Right lobe of liver (tissue), 6 donors: ENCODE data around the gene NPAS2. TPM values are rescaled to one million over a fixed set of nuclear protein-coding genes. Genes with fewer than 3 reads are reported as not detected.

Experiments
- ATAC-seq, 4 donors: fragments of 200-7000 bp; cut with Tn5 transposase; one replicate each; pipeline ENCODE4 v1.9.1; 2020; ENCODE audit warnings: mild to moderate bottlenecking in 4 of 4, moderate library complexity in 4 of 4
- DNase-seq, 3 donors: peaks; one replicate each; pipeline ENCODE4 v3.0.0-alpha.2; 2020
- H3K27ac ChIP-seq, 3 donors: fragments of 200-600 bp; one replicate each; pipeline ENCODE4 v1.8.0; 2022
- H3K27me3 ChIP-seq, 2 donors: fragments of 200-600 bp; one replicate each; pipeline ENCODE4 v1.8.0; 2022
- H3K36me3 ChIP-seq, 4 donors: fragments of 200-600 bp; sonication (generic) in 1 of 4; one replicate each; pipeline versions ENCODE4 v1.5.1 to v1.8.0; 2017 to 2022; ENCODE audit warnings: control low read depth in 1 of 4
- H3K4me1 ChIP-seq, 4 donors: fragments of 200-600 bp; sonication (generic) in 1 of 4; one replicate each; pipeline versions ENCODE4 v1.5.1 to v1.8.0; 2017 to 2022; ENCODE audit warnings: control low read depth in 1 of 4
- H3K4me3 ChIP-seq, 3 donors: fragments of 200-600 bp; one replicate each; pipeline ENCODE4 v1.8.0; 2022
- H3K9me3 ChIP-seq, 4 donors: fragments of 200-600 bp; sonication (generic) in 1 of 4; one replicate each; pipeline versions ENCODE4 v1.5.1 to v1.8.0; 2017 to 2022; ENCODE audit warnings: control low read depth in 1 of 4
- CTCF ChIP-seq, 4 donors: fragments of 200-600 bp in 3 of 4; fragments of 450-650 bp in 1 of 4; IDR thresholded peaks; one replicate each; pipeline versions ENCODE4 v1.5.1 to v1.8.0; 2016 to 2022; ENCODE audit warnings: antibody characterized with exemption in 4 of 4, mild to moderate bottlenecking in 2 of 4
- POLR2A ChIP-seq: fragments of 450-650 bp; IDR thresholded peaks from one replicate; pipeline ENCODE4 v1.6.1; 2017; ENCODE audit warnings: antibody characterized with exemption, mild to moderate bottlenecking
- WGBS: methylation state at CpG from one replicate; pipeline ENCODE4 v1.1.6; 2018; ENCODE audit warnings: low coverage, low lambda C conversion rate; ENCODE audit not compliant: insufficient coverage; ENCODE audit errors: missing lambda C conversion rate; 5-methylcytosine and 5-hydroxymethylcytosine counted together
- intact Hi-C, 2 donors: fragments of 100-400 bp; cut with DNase I; formaldehyde crosslinking; loops; one replicate each; pipeline versions ENCODE4 v1.11.2 to v1.14.1; 2022
- total RNA-seq, 6 experiments: library from RNA; depleted of rRNA in 2 of 6; stranded (reverse); fragments of >200 nt in 2 of 6; fragmentation: NEBNext Ultra II Directional in 3 of 6; extraction: Animal tissue kit (Norgen Biotek cat#: 25700) in 3 of 6; gene quantifications; one replicate each; pipeline versions ENCODE4 v1.1.0 to v1.2.4, GENCODE V29; 2016 to 2023
- donor health status: DM: no; HTN: yes; CAD: no.
- donor health status: DM: no; HTN: no; CAD: no.
- donor health status: DM: no; HTN: no; CAD: no.
- donor health status: DM: no; HTN: yes; CAD: no.
- donor health status: DM: no; HTN: yes; CAD: no.

Gene NPAS2
- total RNA-seq, 6 experiments from 2014 or later: 8.8 to 33.3 (median 24.5) TPM

GRCh38 chr2:100880730-100881129 lies 60.8 kb downstream of the NPAS2 start:
- ATAC-seq: no peak
- no peaks in the 10 kb centered on the region for H3K36me3 ChIP-seq
- no peaks in the 10 kb centered on the region for H3K27me3 ChIP-seq
- H3K27ac ChIP-seq: no peak overlapping the region
- no peaks in the 10 kb centered on the region for H3K9me3 ChIP-seq
- H3K4me3 ChIP-seq: no peak overlapping the region
- peaks cover 0 to 44% (median 18%) of the 10 kb centered on the region in 4 donors for H3K4me1 ChIP-seq
- intact Hi-C loops: loop anchor here in 1 of 2 donors (10.0 kb wide), 1 partner anchor 56 kb away; the partner anchor contains the start of gene NPAS2
- WGBS: no CpG with 5 or more reads among the region's 7 CpGs
- no peak for TF ChIP-seq CTCF (IDR thresholded peaks at IDR 0.05)
- TF ChIP-seq POLR2A: no peak
- peak in 1 of 3 donors; percentile 35 for DNase-seq

- TF ChIP-seq CTCF (IDR thresholded peaks at IDR 0.05): no peak
- TF ChIP-seq POLR2A: no peak
- Histone ChIP-seq H3K27ac (peak overlapping the region; percentile 4 to 63 (median 22)), H3K4me3 (no peak overlapping the region), H3K36me3 (no peaks in the 10 kb centered on the region), H3K9me3 (no peaks in the 10 kb centered on the region), H3K27me3 (no peaks in the 10 kb centered on the region), H3K4me1 (peaks cover 0 to 27% (median 8%) of the 10 kb centered on the region in 4 donors)
- 47% methylated on average over 6 of the region's 11 CpGs for WGBS
- DNase-seq: peak; percentile 76 to 87 (median 83)
- ATAC-seq: peak; percentile 93 to 97 (median 96)
- intact Hi-C loops: loop anchor here in 1 of 2 donors (10.0 kb wide), 1 partner anchor 58 kb away; the partner anchor contains the start of gene NPAS2
Measured at GRCh38 chr2:100882645-100883613, 63.0 kb downstream of the NPAS2 start.

- Histone ChIP-seq H3K4me1 (peaks cover 0 to 19% (median 8%) of the 10 kb centered on the region in 4 donors), H3K4me3 (no peak overlapping the region), H3K9me3 (no peaks in the 10 kb centered on the region), H3K27me3 (no peaks in the 10 kb centered on the region), H3K27ac (peak overlapping the region in 2 of 3 donors; percentile 4 to 63), H3K36me3 (no peaks in the 10 kb centered on the region)
- ATAC-seq (peak; percentile 8 to 63 (median 36)), DNase-seq (peak in 1 of 3 donors; percentile 18)
- intact Hi-C loops: loop anchor here in 1 of 2 donors (10.0 kb wide), 1 partner anchor 59 kb away; the partner anchor contains the start of gene NPAS2
- no peak for TF ChIP-seq POLR2A
- TF ChIP-seq CTCF (IDR thresholded peaks at IDR 0.05): no peak
- WGBS: 47% methylated on average over 3 of the region's 3 CpGs
Measured at GRCh38 chr2:100884145-100884621, 64.2 kb downstream of the NPAS2 start.

- TF ChIP-seq POLR2A (no peak), CTCF (IDR thresholded peaks at IDR 0.05) (no peak)
- no peaks in the 10 kb centered on the region for H3K9me3 ChIP-seq
- no peak for DNase-seq
- H3K4me1 ChIP-seq: peaks cover 0 to 19% (median 8%) of the 10 kb centered on the region in 4 donors
- H3K27ac ChIP-seq: peak overlapping the region in 1 of 3 donors; percentile 38
- 54% methylated on average over 3 of the region's 4 CpGs for WGBS
- no peak for ATAC-seq
- intact Hi-C loops: loop anchor here in 1 of 2 donors (10.0 kb wide), 1 partner anchor 61 kb away; the partner anchor contains the start of gene NPAS2
- H3K27me3 ChIP-seq: no peaks in the 10 kb centered on the region
- no peak overlapping the region for H3K4me3 ChIP-seq
- H3K36me3 ChIP-seq: no peaks in the 10 kb centered on the region
Measured at GRCh38 chr2:100886085-100886484, 66.1 kb downstream of the NPAS2 start.
